Loucy (cell line): ENCODE data around the gene IL5RA.

Experiments
- H2AFZ ChIP-seq: fragments of 200-600 bp; sonication (generic); 2 replicates; pipeline ENCODE4 v1.6.0; 2016; ENCODE audit warnings: antibody characterized with exemption, mild to moderate bottlenecking, low read length, moderate library complexity
- H3F3A ChIP-seq: fragments of 200-600 bp; 2 replicates; pipeline ENCODE4 v1.6.0; 2016; ENCODE audit warnings: antibody characterized with exemption, low read depth, mild to moderate bottlenecking
- H3K27me3 ChIP-seq: fragments of 200-600 bp; sonication (generic); 2 replicates; pipeline ENCODE4 v1.6.1; 2014; ENCODE audit warnings: low read length, mild to moderate bottlenecking; ENCODE audit not compliant: insufficient read depth, poor library complexity, severe bottlenecking
- H3K36me3 ChIP-seq: fragments of 200-600 bp; sonication (generic); 2 replicates; pipeline ENCODE4 v1.6.1; 2016; ENCODE audit warnings: low read length; ENCODE audit not compliant: insufficient read depth
- H3K4me1 ChIP-seq: fragments of 200-600 bp; sonication (generic); 2 replicates; pipeline ENCODE4 v1.5.1; 2014; ENCODE audit warnings: low read length, mild to moderate bottlenecking; ENCODE audit not compliant: insufficient read depth, poor library complexity, severe bottlenecking
- H3K4me2 ChIP-seq: fragments of 200-600 bp; sonication (generic); 2 replicates; pipeline ENCODE4 v1.6.0; 2014; ENCODE audit warnings: antibody characterized with exemption, low read length, low read depth, mild to moderate bottlenecking; ENCODE audit not compliant: poor library complexity, severe bottlenecking
- H3K4me3 ChIP-seq: fragments of 200-600 bp; sonication (generic); 2 replicates; pipeline ENCODE4 v1.5.1; 2014; ENCODE audit warnings: low read length, mild to moderate bottlenecking, mixed read lengths; ENCODE audit not compliant: poor library complexity, severe bottlenecking
- H3K79me2 ChIP-seq: fragments of 200-600 bp; sonication (generic); 2 replicates; pipeline ENCODE4 v1.6.1; 2014; ENCODE audit warnings: low read length; ENCODE audit not compliant: insufficient read depth
- H3K9ac ChIP-seq: fragments of 200-600 bp; sonication (generic); 2 replicates; pipeline ENCODE4 v1.6.0; 2014; ENCODE audit warnings: mild to moderate bottlenecking, low read depth, low read length, moderate library complexity; ENCODE audit not compliant: poor library complexity, severe bottlenecking
- H3K9me2 ChIP-seq: fragments of 200-600 bp; sonication (generic); replicated peaks from 2 replicates; pipeline ENCODE4 v1.6.1; 2016; ENCODE audit warnings: low read depth, low read length, mixed read lengths
- H3K9me3 ChIP-seq: fragments of 200-600 bp; sonication (generic); 2 replicates; pipeline ENCODE4 v1.6.1; 2014; ENCODE audit warnings: mild to moderate bottlenecking, antibody characterized with exemption, low read length, low read depth; ENCODE audit not compliant: insufficient read depth
- H4K20me1 ChIP-seq: fragments of 200-600 bp; sonication (generic); 2 replicates; pipeline ENCODE4 v1.6.0; 2014; ENCODE audit warnings: antibody characterized with exemption, low read length, mild to moderate bottlenecking; ENCODE audit not compliant: insufficient read depth, poor library complexity, severe bottlenecking
- CTCF ChIP-seq: fragments of 200-600 bp; sonication (generic); conservative IDR thresholded peaks from 2 replicates; pipeline ENCODE4 v1.5.1; 2014; ENCODE audit warnings: mild to moderate bottlenecking, antibody characterized with exemption, low read length
- EZH2phosphoT487 ChIP-seq: fragments of 200-600 bp; IDR thresholded peaks from 2 replicates; pipeline ENCODE4 v1.6.1; 2018; ENCODE audit warnings: antibody characterized with exemption, mild to moderate bottlenecking, moderate library complexity, borderline replicate concordance

The IL5RA gene

GRCh38 chr3:3151513-3151912, 41.3 kb upstream of the IL5RA start:
- Histone ChIP-seq H3K4me1 (no peaks in the 10 kb centered on the region), H3K27me3 (no peaks in the 10 kb centered on the region), H3K79me2 (no peaks in the 10 kb centered on the region), H3K9me3 (no peaks in the 10 kb centered on the region), H3F3A (no peaks in the 10 kb centered on the region), H3K4me2 (no peak overlapping the region), H3K4me3 (no peak overlapping the region), H3K9me2 (no peaks in the 10 kb centered on the region), H3K36me3 (peaks cover 98% of the 10 kb centered on the region), H2AFZ (no peak overlapping the region), H3K9ac (no peak overlapping the region), H4K20me1 (no peaks in the 10 kb centered on the region)
- no peak for TF ChIP-seq EZH2phosphoT487
- TF ChIP-seq CTCF = no peak

- H2AFZ ChIP-seq = no peak overlapping the region
- H3K4me1 ChIP-seq = no peaks in the 10 kb centered on the region
- peaks cover 98% of the 10 kb centered on the region for H3K36me3 ChIP-seq
- no peaks in the 10 kb centered on the region for H4K20me1 ChIP-seq
- H3K27me3 ChIP-seq = no peaks in the 10 kb centered on the region
- no peaks in the 10 kb centered on the region for H3K9me2 ChIP-seq
- no peaks in the 10 kb centered on the region for H3F3A ChIP-seq
- no peak overlapping the region for H3K4me3 ChIP-seq
- no peak overlapping the region for H3K9ac ChIP-seq
- no peaks in the 10 kb centered on the region for H3K9me3 ChIP-seq
- no peaks in the 10 kb centered on the region for H3K79me2 ChIP-seq
- H3K4me2 ChIP-seq = no peak overlapping the region
- TF ChIP-seq EZH2phosphoT487 = no peak
- TF ChIP-seq CTCF = no peak
Observed at GRCh38 chr3:3149560-3149959, 39.4 kb upstream of the IL5RA start.

GRCh38 chr3:3145831-3146230, 35.7 kb upstream of the IL5RA start:
- TF ChIP-seq CTCF (no peak), EZH2phosphoT487 (no peak)
- H3K36me3 ChIP-seq = peaks cover 99% of the 10 kb centered on the region; the same call in 1 of the 2 replicates
- H3K9ac ChIP-seq = no peak overlapping the region
- H4K20me1 ChIP-seq = no peaks in the 10 kb centered on the region
- H3K79me2 ChIP-seq = no peaks in the 10 kb centered on the region
- no peaks in the 10 kb centered on the region for H3F3A ChIP-seq
- no peak overlapping the region for H3K4me3 ChIP-seq
- H3K9me3 ChIP-seq = no peaks in the 10 kb centered on the region
- no peak overlapping the region for H2AFZ ChIP-seq
- no peaks in the 10 kb centered on the region for H3K9me2 ChIP-seq
- H3K4me2 ChIP-seq = no peak overlapping the region
- H3K27me3 ChIP-seq = no peaks in the 10 kb centered on the region
- H3K4me1 ChIP-seq = no peaks in the 10 kb centered on the region
